OCI-LY3 (cell line): Measurements from ENCODE around the gene HID1.

Experiments used
- EZH2phosphoT487 ChIP-seq: fragments of 200-600 bp; shearing (Covaris generic); IDR thresholded peaks from 2 replicates; pipeline ENCODE4 v1.6.1; 2018; ENCODE audit warnings: antibody characterized with exemption, mixed run types, low read depth
- TF ChIP-seq, protein P1 (sequence below): fragments of 200-600, 300-600 bp; sonication (generic); IDR thresholded peaks from 2 replicates; pipeline ENCODE4 v1.5.1; 2014; ENCODE audit warnings: antibody characterized with exemption, low read length, low read depth

DNA sequence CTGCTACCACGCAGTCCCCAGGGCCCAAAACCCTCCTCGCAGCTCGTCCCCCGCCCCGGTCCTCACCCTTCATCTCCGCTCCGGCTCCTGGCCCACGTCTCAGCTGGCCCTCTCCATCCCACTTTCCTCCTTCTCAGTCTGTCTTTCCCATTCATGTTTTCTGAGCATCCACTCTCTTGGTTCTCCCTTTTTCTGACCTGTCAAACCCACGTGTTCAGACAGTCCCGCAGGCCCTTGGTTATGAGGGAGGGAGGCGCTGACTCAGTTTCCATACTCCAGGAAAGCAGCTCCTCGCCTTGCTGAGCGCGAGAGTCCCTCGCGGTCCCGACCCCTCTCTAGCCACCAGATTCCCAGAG lies 392 bp upstream of the HID1 start:
- TF ChIP-seq, protein P1, sequence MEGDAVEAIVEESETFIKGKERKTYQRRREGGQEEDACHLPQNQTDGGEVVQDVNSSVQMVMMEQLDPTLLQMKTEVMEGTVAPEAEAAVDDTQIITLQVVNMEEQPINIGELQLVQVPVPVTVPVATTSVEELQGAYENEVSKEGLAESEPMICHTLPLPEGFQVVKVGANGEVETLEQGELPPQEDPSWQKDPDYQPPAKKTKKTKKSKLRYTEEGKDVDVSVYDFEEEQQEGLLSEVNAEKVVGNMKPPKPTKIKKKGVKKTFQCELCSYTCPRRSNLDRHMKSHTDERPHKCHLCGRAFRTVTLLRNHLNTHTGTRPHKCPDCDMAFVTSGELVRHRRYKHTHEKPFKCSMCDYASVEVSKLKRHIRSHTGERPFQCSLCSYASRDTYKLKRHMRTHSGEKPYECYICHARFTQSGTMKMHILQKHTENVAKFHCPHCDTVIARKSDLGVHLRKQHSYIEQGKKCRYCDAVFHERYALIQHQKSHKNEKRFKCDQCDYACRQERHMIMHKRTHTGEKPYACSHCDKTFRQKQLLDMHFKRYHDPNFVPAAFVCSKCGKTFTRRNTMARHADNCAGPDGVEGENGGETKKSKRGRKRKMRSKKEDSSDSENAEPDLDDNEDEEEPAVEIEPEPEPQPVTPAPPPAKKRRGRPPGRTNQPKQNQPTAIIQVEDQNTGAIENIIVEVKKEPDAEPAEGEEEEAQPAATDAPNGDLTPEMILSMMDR, result no peak
- no peak for TF ChIP-seq EZH2phosphoT487
